ENCODE data around the gene PPP2R2C.

PPP2R2C gene

DNA sequence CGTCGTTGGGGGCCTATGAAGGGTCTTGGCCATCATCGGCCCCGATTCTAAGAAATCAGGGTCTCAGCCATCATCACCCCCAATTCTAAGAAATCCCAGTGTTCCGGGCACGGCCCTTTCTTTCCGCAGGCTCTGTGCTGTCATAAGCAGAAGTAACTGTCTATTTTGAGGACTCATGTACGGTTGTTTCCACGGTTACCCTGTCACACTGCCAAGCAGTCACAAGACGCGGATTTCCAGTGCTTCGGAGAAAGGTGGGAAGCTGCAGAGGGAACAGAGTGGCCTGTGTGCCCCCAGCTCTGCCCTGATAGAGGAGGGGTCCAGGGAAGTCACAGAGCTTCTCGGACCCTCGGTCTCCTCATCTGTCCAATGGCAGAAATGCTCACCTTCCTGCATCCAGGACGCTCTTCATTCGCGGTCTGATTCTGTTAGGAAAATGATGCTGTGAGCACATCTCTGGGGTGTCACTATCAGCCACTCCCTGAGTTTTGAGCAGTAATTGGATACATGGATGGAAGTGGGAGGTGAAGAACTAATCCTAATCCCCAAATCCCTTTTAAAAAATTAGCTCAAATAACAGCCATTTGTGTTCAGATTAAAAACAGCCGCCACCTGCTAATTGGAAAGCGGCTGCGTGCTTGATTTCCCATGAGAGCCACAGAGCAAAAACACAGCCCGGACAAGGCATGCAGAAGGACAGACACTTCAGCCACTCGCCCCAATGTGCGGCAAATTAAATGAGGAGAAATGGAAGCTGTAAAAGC, 129.7 kb downstream of the PPP2R2C start:
- DNase-seq (ENCODE audit: low read depth) = no peak

DNA sequence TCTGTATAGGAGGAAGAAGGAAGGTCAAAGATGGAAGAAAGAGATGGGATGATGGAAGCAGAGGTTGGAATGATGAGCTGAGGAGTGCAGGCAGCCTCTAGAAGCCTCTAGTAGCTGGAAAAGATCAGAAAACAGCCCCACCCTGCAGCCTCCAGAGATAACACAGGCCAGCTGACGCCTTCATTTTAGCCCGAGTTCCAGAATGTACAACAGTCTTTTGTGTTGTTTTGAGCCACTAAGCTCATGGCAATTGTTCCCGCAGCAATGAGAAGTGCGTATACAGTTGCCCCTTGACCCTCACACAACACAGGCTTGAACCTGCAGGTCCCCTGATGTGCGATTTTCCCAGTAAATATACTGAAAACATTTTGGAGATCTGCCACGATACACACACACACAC, 130.7 kb downstream of the PPP2R2C start:
- no peak for DNase-seq (ENCODE audit: low read depth)

DNA sequence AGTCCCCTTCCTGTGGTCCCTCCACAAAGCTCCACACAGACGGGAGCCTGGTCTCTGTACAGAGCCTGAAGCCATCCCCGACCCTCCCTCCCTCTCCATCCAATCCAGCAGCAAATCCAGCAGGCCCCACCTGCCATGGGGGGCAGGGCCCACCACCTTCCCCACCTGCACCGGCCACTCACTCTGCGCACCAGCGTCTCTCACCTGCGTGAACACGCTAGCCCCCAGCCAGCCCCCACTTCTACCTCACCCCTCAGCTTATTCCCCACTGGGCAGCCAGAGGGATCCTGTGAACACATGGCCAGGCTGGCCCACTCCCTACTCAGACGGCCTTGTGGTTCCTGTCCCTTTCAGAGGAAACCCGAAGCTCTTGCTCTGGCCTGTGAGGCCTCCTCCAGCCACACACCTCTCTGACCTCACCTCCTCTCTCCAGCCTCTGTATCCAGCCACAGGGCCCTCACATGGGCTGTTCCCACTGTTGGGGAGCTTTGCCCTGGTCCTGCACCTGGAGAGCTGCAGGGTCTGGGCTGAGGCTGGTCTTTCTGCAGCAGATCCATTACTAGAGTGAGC, 131.9 kb downstream of the PPP2R2C start:
- DNase-seq (ENCODE audit: low read depth) = no peak

DNA sequence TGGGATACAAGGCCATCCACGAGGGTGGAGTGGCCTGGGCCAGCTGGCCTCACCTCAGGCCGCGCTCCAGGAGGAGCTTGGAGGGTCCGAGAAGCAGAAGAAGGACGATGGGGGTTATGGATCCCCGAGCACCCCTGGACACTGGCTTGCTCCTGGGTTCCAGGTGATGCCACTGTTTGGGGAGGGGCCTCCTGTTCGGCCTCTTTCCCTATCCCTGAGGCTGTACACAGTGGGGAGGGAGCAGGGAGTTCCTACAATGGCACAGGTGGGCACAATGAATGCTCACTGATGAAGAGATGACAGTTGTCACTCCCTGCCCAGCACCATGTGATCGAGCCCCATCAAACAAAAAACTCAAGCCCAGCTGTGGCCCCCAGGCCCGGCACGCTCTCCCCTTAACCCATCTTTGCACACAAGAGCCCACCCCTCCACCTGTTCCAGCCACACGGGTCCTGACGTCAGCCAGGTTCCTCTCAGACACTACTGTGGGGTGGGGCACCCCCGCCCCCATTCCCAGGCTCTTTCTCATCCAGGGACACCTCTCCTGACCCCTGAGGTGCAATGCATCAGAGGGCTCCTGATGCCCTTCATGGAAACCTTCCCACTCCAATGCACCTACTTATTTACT, 132.5 kb downstream of the PPP2R2C start:
- no peak for DNase-seq (ENCODE audit: low read depth)

DNA sequence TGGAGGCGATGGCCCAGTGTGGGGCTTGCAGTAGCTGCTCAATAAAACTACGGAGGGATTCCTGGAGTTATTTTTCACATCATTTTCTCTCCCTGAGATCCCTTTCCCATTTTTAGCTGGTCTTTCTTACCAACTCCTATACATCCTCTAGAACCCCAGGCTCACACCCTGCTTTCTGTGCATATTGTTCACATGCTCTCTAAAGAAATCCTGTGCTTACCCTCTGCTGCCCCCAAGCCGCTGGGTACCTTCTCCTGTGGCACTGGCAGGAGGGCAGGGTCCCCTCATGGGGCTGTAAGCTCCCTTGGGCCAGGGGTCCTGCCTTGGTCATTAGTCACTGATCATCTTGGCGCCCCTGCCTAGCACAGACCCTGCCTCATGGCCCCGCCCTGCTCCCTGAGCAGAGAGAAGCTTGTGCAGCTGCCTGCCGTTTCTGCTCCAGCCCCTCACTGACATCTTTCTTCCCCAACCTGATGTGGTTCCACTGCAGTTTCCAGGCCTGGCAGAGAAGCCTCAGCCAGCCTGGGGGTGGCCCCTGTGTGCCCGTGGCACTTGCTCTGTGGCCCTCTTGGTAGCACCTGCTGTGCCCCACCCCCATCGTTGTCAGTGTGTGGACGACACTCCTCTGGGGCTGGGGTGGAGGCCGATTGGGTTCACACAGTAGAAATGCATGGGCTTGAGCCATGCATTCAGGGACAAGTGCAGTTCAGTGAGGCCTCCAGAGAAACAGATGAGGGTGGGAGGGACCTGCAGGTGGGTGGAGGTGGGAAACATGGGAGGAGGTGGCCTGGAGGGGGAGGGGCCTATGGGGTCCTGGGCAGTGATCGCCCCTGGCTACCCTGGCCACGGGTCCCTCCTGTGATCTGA, 133.2 kb downstream of the PPP2R2C start:
- DNase-seq (ENCODE audit: low read depth) = no peak

DNA sequence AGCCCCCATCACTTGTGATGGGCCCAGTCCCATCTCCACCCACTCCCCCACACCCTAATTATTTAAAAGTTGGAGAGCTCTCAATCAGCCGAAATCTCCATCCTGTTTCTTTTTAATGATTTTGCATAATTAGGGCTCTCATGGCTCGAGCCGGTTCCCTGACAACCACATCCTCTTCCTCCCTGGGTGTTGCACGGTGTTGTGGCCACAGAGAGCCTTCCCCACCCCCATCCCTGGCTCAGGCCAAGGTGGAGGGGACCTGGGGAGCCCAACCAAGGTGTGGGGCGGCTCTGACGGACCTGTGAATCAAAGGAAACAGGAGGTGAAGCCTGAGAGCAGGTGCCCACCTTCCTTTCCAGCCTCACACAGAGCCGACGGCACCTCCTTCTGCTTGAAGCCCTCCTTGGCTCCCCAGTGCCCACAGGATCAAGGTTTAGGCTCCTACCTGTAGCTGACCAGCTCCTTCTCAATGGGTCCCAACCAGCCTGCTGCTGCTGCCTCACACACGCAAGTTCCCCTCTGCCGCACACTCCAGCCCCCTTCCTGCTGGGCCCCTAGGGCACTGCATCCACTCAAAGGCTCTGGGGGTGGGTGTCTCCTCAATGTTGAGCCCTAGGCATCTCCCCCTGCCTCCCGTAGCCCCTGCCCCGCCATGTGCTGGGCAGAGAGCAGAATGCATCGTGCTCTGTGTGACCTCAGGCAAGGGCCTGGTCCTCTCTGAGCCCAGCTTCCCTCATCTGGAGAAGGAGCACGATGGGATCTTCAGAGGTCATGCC, 134.1 kb downstream of the PPP2R2C start:
- no peak for DNase-seq (ENCODE audit: low read depth)

DNA sequence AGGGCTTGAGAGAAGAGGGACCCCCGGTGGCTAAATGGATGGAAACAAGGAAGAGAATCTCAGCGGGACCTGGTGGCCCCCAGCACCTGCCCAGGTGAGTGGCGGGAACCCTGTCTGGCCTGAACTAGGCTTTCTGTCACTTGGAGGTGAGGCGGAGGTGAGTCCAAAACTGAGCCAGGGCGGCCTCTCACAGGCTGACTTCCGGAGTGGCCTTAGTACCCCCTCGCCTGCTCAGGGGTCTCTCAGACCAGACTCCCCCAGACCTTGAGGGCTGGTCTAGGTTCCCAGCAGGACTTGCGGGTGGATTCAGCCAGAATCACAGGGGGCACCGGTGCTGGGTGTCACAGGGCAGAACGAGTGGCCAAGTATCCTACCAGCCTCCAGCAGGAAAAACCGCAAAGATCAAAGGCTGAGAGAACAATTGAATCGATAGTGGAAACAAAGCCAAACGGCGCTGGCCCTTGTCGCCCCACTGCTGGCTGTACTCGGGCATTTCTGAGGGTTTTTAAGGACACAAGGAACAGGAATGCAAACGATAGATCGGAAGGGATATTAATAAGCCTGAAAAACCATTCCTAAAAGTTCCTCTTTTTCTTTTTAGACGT, 135.0 kb downstream of the PPP2R2C start:
- no peak for DNase-seq (ENCODE audit: low read depth)

DNA sequence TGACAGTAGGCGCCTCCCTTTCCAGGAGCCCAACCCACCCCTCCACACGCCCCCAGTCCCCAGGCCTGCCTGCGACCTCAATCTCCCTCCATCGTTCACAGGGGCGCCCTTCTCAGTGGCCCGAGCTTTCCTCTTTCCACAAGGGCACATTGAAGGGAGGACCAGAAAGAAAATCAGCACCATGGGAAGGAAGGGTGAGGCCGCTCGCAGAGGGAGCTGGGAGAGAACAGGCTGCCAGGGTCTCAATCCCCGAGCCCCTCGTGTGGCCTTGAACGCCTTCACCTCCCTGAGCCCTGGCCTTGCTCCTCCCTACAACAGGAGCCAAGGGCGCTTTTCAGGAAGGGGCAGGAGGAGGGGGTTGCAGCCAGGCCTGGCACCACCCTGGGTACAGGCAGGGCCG, 136.2 kb downstream of the PPP2R2C start:
- no peak for DNase-seq (ENCODE audit: low read depth)

DNA sequence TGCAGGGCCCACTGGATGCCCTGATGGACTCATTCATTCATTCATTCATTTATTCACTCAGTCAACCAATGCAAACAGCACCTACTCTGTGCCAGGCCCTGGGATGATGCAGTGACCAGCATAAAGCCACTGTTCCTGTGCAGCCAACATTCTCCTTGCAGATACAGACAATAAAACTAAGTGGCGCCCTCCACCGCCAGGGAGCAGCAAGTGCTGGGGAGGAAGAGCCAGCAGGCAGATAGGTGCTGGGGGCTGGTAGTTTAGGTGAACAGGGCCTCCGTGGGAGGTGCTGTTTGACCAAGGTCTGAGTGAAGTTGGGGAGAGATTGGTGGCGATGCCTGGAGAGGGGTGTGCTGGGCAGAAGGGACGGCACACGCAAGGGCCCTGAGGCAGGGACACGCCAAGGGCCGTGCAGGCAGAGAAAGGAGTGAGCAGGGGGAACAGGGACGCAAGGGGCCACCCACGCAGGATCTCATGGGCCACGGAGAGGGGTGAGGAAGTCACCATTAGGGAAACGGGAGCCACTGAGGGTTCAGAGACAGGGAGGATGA, 137.3 kb downstream of the PPP2R2C start:
- DNase-seq (ENCODE audit: low read depth) = no peak

DNA sequence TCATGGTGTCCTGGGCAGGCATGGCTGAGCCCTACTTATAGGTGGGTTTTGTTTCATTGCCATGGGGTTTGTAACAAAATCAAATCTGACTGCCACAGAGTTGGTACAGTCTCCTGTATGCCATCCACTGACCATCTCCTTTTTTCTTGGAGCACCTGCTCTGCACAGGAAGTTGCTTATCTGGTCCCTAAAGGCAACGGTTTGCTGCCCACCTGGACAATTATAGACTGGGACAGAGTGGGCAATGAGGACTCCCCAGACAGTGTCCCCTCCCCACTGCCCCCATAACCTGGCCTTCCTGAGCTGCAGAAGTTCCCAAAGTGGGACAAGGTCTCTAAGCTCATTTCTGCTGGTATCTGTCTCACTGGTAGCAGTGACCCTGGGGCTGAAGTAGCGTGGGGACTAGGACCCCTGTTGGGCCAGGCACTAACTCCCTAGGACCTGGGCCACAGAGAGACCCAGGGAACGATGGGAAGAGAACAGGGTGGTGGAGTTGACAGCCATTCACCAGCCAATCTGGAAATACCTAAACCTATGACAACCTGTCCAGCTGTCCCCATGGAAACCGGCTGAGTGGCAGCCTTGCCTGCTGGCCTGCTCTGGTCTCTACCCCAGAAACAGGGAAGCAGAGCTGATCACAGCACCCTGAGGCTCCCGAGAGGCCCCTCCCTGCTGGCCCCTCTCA, 138.1 kb downstream of the PPP2R2C start:
- DNase-seq (ENCODE audit: low read depth) = no peak

DNA sequence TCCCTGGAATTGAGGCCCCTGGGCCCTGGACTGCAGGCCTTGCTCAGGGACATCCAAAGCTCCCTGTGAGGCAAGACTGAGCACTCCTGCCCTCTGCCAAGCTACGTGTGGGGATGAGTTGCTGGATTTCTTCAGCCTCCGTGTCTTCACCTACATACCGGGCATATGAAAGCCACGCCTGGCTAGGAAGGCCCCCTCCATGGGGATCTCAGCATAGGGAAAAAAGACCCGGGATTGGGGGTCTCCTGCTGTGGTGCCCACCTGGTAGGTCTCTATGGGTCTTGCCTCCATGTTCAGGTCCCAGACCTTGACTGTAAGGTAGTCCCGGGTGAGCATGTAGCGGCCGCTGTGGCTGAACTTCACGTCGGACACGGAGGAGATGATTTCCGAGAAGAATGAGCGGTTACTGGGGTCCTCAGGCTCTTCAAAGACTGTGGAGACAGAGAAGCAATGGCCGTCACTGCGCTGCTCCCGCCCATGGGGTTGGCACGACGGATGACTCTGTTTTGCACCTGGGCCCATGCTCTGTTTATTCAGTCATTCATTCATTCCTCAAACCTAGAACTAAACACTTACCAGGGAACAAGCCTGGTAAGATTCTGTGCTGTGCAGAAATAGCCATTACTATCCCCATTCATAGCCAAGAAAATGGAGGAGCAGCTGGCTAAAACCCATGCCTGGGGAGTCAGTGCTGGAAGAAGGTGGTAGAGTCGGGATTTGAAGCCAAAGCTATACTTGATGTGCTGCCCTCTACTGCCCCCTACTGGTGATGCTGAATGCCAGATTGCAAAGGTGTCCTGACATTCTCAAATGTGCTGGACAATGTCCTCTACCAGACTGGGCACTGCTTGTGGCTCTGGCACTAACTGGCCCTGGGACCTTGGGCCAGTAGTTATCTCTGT, 138.9 kb downstream of the PPP2R2C start:
- no peak for DNase-seq (ENCODE audit: low read depth)

DNA sequence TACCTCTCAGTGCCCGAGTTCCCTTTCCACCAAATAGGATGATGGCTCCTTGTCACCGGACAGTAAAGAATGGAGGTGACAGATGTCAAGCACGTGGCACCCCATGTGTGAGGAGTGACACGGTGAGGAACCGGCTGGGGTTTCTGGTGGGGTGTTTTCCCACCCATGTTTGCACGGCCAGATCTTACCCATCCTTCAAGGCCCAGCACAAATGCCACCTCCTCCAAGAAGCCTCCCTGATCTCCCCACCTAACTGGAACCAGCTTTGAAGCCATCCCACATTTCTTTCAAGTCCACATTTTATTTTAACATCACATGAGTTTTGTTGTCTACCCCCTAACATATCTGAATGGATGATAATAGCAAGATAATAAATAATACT, 139.8 kb downstream of the PPP2R2C start:
- no peak for DNase-seq (ENCODE audit: low read depth)

DNA sequence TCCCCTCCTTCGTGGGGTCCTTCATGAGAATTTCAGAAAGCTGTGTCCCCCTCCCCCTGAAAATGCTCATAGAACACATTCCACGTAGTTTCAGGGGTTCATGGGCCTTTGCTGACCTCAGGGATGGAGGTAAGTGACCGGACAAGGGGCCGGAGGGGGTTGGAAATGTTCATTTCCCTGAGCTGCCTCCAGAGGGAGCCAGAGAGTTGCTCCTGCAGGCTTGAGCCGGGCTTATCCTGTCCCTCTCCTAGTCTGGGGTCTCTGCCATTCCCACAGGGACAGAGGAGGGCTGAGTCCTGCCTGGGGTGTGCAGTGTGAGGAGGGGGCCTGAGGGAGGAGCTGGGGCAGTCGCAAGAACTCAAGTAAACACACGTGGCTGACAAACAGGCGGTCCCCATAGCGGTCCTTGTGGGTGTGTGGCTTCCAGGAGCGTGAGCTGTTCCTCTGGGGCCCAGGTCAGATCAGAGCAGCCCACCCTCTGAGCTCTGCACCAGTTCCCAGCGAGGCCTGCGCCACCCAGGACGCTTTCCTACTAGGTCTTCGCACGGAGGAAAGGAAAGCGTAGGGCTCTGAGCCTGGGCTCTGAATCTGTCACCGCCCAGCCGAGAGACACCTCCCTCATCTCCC, 140.3 kb downstream of the PPP2R2C start:
- DNase-seq (ENCODE audit: low read depth) = no peak

DNA sequence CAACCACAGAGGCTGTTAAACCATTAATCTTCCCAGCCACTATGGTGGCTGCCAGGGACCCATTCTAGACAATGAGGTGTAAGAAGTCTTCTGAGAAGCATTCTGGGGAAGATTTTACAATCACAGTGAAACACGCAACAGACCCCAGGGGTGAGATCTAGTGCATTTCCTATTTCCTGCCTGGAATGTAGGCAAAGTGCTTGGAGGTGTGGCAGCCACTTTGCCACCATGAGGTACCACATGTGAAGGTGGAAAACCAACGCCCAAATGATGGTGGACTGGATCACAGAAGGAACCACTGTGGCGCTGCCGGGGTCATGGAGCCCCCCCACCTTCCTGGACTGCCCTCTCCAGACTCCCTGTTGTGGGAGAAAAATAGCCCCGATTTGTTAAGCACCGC, 140.9 kb downstream of the PPP2R2C start:
- no peak for DNase-seq (ENCODE audit: low read depth)

DNA sequence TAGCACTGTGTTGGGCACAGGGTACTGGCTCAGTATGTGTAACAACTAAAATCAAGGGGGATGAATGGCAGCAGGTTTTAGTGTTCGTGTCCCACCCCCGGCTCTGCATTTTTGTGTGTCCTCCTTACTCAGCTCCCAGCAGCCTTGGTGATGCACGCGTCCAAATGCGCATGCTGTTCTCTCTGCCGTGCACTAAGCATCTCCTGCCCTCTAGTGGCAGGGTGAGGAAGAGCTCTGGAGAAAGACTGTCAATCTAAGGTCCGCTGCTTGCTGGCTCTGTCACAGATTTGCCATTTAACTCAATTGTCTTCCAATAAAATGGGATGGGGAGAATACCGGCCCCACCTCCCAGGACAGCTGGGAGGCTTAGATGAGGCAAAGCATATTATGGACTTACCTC, 141.4 kb downstream of the PPP2R2C start:
- peak; percentile 7 for DNase-seq (ENCODE audit: low read depth)

DNA sequence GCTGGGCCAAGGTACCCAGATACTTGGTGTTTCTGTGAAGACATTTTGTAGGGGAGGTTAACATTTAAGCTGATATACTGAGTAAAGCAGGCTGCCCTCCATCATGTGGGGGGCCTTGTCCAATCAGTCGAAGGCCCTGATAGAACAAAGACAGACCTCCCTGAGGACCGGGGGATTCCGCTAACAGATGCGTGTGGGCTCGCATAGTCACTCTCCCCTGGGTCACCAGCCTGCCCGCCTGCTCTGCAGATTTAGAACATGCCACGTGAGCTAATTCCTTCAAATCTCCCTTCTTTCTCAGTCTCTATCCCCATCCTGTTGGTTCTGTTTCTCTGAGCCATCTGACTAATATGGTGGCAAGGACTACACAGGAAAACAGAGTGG, 142.0 kb downstream of the PPP2R2C start:
- DNase-seq (ENCODE audit: low read depth) = no peak

DNA sequence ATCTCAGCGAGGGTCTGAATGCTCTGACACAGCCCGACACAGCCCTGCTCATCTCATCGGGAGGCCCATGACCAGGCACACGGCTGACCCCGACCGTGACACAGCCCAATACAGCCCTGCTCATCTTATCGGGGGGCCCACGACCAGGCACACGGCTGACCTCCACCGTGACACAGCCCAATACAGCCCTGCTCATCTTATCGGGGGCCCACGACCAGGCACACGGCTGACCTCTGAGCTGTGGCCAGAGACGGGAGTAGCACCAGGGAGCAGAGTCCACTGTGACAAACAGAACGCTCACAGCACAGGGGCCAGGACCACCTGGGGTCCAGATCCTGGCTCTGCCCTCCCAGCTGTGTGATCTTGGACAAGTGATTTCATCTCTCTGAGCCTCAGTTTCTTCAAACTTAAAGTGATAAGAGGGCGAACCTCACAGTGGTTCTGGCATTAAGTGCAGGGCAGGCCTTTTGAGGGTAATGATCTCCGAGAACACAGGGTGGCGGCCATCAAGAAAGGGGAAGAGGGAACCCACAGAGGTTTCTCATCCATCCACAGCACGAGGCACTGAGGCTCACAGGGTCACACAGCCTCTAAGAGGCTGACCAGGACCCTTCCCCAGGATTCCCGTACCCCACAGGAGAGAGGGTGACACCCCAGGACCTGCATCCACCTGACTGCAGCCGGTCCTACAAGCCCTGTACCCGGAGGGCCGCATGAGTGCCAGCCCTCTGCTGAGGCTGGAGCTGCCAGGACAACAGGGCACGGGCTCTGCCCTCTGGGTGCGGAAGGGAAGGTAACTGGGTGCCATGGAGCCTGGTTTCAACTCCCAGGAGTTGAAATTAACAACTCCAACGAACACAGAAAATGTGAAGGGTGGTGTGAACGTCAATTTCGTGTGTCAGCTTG, 142.7 kb downstream of the PPP2R2C start:
- no peak for DNase-seq (ENCODE audit: low read depth)

DNA sequence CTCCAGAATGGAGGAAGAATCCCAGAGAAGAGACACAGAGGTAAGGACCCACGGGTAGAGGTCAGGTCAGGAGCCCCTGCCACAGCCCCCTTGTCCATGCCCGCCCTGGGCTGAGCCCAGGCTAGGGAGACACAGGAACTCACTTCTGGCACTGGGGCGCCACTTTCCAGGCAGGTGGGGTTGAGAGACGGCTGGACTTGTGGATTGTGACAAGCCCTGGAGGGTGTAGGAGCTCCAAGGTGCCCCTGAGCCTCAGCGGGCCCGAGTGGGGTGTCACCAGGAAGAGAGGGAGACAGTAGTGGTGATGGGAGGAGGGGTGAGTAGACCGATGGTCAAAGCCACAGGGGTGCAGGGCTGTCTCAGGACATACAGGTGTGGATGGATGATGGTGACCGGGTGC, 143.9 kb downstream of the PPP2R2C start:
- DNase-seq (ENCODE audit: low read depth) = no peak

Measured in amniotic epithelial cell (primary cell).